ELR (cell line): Measurements from ENCODE around the gene STAC.
A peak's percentile ranks its signal among the peaks of the same experiment; 100 is the strongest.

Experiments
- DNase-seq: peaks from one replicate; pipeline ENCODE4 v3.0.0-alpha.2; 2015; ENCODE audit warnings: low read depth

The STAC gene

GRCh38 chr3:36595511-36595910, 215.2 kb downstream of the STAC start:
- no peak for DNase-seq

GRCh38 chr3:36596419-36596818, 216.1 kb downstream of the STAC start:
- no peak for DNase-seq

GRCh38 chr3:36597422-36597821, 217.1 kb downstream of the STAC start:
- DNase-seq, result peak; percentile 48
